GM12878 (cell line): ENCODE results near the gene ZDHHC9. TPM values are rescaled to one million over a fixed set of nuclear protein-coding genes. Genes with fewer than 3 reads are reported as not detected.

ENCODE experiments used
- FOXM1 ChIP-seq: IDR thresholded peaks from 2 replicates; pipeline ENCODE4 v1.6.1; 2012; ENCODE audit warnings: low read depth, mild to moderate bottlenecking, inconsistent platforms, low read length, moderate library complexity
- LARP7 ChIP-seq: fragments of 450-650 bp; IDR thresholded peaks from 2 replicates; pipeline ENCODE4 v1.6.1; 2017; ENCODE audit warnings: mild to moderate bottlenecking
- SREBF1 ChIP-seq: IDR thresholded peaks from 2 replicates; pipeline ENCODE4 v1.6.1; 2012; ENCODE audit warnings: mild to moderate bottlenecking, low read length
- polyA plus RNA-seq, 11 experiments: library from polyadenylated mRNA; depleted of rRNA in 4 of 11; unstranded in 6 of 11; stranded (reverse) in 5 of 11; fragments of >200 nt; fragmentation: Nextera tagmentation in 4 of 11; fragmentation: Illumina TruSeq in 1 of 11; extraction: Ambion mirVana in 4 of 11; extraction: Trizol in 1 of 11; gene quantifications; 1 replicate in 1 of 11; 2 replicates in 10 of 11; pipeline versions ENCODE4 v1.2.1 to v1.2.3, GENCODE V29; 2011 to 2016; ENCODE audit warnings: inconsistent platforms in 2 of 11, missing spikeins in 2 of 11, low read depth in 1 of 11
- total RNA-seq, 4 experiments: library from RNA; depleted of rRNA in 3 of 4; stranded (reverse); fragments of >200 nt in 3 of 4; fragmentation: Illumina TruSeq in 1 of 4; extraction: Trizol in 1 of 4; gene quantifications; 2 replicates each; pipeline versions ENCODE4 v1.2.1 to v1.2.3, GENCODE V29; 2013 to 2021
- TF ChIP-seq, protein P1 (sequence below): IDR thresholded peaks from 2 replicates; pipeline ENCODE4 v1.6.1; 2011; ENCODE audit warnings: borderline replicate concordance, low read depth, mild to moderate bottlenecking, moderate library complexity, low read length; ENCODE audit not compliant: insufficient read depth, poor library complexity, severe bottlenecking
- TF ChIP-seq, protein P2 (sequence below): fragments of 450-650 bp; formaldehyde crosslinking; IDR thresholded peaks from 2 replicates; pipeline ENCODE4 v1.4.0; 2022; ENCODE audit warnings: mild to moderate bottlenecking, moderate library complexity
- TF ChIP-seq, protein P3 (sequence below): fragments of 450-650 bp; IDR thresholded peaks from 2 replicates; pipeline ENCODE4 v1.6.1; 2016; ENCODE audit warnings: mild to moderate bottlenecking
- TF ChIP-seq, protein P4 (sequence below): fragments of 450-650 bp; IDR thresholded peaks from 2 replicates; pipeline ENCODE4 v1.6.1; 2018; ENCODE audit warnings: mild to moderate bottlenecking, low read depth, moderate library complexity; ENCODE audit not compliant: partially characterized antibody

The ZDHHC9 gene
- total and polyA plus RNA-seq, 10 of the 15 experiments (the other 5 are each of a cell fraction or from before 2014, with no cell fraction given): 1.8 to 13.0 (median 5.4) TPM

DNA sequence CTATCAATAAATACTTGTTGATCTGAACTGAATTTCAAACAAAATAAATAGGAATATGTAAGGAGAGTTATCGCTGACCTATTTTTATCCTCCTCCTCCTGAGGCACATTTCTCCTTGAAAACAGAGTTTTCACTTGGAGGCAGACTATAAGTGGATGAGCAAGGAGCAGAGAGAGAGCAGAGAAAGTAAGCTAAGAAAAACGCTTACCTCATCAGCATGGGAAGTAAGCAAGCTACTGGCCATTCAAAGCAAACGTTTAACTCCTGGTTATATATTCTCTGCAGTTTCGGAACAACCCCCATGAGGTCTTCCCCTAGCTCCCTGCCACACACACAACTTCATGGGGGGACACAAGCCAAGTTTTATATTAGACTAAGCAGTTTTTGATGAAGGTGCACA, 13.2 kb downstream of the ZDHHC9 start (continued):
- TF ChIP-seq, protein P1, sequence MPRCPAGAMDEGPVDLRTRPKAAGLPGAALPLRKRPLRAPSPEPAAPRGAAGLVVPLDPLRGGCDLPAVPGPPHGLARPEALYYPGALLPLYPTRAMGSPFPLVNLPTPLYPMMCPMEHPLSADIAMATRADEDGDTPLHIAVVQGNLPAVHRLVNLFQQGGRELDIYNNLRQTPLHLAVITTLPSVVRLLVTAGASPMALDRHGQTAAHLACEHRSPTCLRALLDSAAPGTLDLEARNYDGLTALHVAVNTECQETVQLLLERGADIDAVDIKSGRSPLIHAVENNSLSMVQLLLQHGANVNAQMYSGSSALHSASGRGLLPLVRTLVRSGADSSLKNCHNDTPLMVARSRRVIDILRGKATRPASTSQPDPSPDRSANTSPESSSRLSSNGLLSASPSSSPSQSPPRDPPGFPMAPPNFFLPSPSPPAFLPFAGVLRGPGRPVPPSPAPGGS: no peak
- TF ChIP-seq, protein P2, sequence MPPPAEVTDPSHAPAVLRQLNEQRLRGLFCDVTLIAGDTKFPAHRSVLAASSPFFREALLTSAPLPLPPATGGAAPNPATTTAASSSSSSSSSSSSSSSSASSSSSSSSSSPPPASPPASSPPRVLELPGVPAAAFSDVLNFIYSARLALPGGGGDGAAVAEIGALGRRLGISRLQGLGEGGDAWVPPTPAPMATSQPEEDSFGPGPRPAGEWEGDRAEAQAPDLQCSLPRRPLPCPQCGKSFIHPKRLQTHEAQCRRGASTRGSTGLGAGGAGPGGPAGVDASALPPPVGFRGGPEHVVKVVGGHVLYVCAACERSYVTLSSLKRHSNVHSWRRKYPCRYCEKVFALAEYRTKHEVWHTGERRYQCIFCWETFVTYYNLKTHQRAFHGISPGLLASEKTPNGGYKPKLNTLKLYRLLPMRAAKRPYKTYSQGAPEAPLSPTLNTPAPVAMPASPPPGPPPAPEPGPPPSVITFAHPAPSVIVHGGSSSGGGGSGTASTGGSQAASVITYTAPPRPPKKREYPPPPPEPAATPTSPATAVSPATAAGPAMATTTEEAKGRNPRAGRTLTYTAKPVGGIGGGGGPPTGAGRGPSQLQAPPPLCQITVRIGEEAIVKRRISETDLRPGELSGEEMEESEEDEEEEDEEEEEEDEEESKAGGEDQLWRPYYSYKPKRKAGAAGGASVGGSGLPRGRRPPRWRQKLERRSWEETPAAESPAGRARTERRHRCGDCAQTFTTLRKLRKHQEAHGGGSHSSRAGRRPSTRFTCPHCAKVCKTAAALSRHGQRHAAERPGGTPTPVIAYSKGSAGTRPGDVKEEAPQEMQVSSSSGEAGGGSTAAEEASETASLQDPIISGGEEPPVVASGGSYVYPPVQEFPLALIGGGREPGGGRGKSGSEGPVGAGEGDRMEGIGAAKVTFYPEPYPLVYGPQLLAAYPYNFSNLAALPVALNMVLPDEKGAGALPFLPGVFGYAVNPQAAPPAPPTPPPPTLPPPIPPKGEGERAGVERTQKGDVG: no peak
- TF ChIP-seq SREBF1 (no peak), FOXM1 (no peak), LARP7 (no peak)
- TF ChIP-seq, protein P3, sequence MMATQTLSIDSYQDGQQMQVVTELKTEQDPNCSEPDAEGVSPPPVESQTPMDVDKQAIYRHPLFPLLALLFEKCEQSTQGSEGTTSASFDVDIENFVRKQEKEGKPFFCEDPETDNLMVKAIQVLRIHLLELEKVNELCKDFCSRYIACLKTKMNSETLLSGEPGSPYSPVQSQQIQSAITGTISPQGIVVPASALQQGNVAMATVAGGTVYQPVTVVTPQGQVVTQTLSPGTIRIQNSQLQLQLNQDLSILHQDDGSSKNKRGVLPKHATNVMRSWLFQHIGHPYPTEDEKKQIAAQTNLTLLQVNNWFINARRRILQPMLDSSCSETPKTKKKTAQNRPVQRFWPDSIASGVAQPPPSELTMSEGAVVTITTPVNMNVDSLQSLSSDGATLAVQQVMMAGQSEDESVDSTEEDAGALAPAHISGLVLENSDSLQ: no peak
- TF ChIP-seq, protein P4, sequence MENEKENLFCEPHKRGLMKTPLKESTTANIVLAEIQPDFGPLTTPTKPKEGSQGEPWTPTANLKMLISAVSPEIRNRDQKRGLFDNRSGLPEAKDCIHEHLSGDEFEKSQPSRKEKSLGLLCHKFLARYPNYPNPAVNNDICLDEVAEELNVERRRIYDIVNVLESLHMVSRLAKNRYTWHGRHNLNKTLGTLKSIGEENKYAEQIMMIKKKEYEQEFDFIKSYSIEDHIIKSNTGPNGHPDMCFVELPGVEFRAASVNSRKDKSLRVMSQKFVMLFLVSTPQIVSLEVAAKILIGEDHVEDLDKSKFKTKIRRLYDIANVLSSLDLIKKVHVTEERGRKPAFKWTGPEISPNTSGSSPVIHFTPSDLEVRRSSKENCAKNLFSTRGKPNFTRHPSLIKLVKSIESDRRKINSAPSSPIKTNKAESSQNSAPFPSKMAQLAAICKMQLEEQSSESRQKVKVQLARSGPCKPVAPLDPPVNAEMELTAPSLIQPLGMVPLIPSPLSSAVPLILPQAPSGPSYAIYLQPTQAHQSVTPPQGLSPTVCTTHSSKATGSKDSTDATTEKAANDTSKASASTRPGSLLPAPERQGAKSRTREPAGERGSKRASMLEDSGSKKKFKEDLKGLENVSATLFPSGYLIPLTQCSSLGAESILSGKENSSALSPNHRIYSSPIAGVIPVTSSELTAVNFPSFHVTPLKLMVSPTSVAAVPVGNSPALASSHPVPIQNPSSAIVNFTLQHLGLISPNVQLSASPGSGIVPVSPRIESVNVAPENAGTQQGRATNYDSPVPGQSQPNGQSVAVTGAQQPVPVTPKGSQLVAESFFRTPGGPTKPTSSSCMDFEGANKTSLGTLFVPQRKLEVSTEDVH: no peak
